OCI-M2 (cell line): ENCODE data around the gene SLC37A1.
"Not testable (repeated sequence)": the region's sequence is repeated elsewhere in the genome, so short reads cannot be mapped to it uniquely, and the experiment has no call there.

Experiments
- DNase-seq: peaks from one replicate; lab custom pipeline; 2025; ENCODE audit not compliant: unreplicated experiment; lab: John Stamatoyannopoulos, UW

The SLC37A1 gene

GRCh38 chr21:42614396-42614795 lies 100.7 kb downstream of the SLC37A1 start:
- DNase-seq, result no peak

GRCh38 chr21:42614811-42615351 lies 101.2 kb downstream of the SLC37A1 start:
- DNase-seq, result no peak

- not testable (repeated sequence) for DNase-seq
Observed at GRCh38 chr21:42615377-42615776, 101.7 kb downstream of the SLC37A1 start.

GRCh38 chr21:42615924-42616323 lies 102.3 kb downstream of the SLC37A1 start:
- DNase-seq, result no peak

- no peak for DNase-seq
Observed at GRCh38 chr21:42616446-42616845, 102.8 kb downstream of the SLC37A1 start.

- no peak for DNase-seq
Observed at GRCh38 chr21:42616941-42617340, 103.3 kb downstream of the SLC37A1 start.

- no peak for DNase-seq
Observed at GRCh38 chr21:42617486-42617885, 103.8 kb downstream of the SLC37A1 start.

- no peak for DNase-seq
Observed at GRCh38 chr21:42618707-42619102, 105.1 kb downstream of the SLC37A1 start.

GRCh38 chr21:42619166-42619565 lies 105.5 kb downstream of the SLC37A1 start:
- no peak for DNase-seq

GRCh38 chr21:42619841-42620240 lies 106.2 kb downstream of the SLC37A1 start:
- DNase-seq, result no peak

- DNase-seq, result no peak
Observed at GRCh38 chr21:42621166-42621818, 107.6 kb downstream of the SLC37A1 start.

GRCh38 chr21:42621819-42622177 lies 108.1 kb downstream of the SLC37A1 start:
- DNase-seq, result no peak

- DNase-seq, result no peak
Observed at GRCh38 chr21:42622284-42622683, 108.6 kb downstream of the SLC37A1 start.

- no peak for DNase-seq
Observed at GRCh38 chr21:42623694-42624093, 110.0 kb downstream of the SLC37A1 start.

GRCh38 chr21:42624095-42624790 lies 110.6 kb downstream of the SLC37A1 start:
- no peak for DNase-seq

- DNase-seq, result no peak
Observed at GRCh38 chr21:42624936-42625335, 111.3 kb downstream of the SLC37A1 start.

GRCh38 chr21:42626171-42626570 lies 112.5 kb downstream of the SLC37A1 start:
- DNase-seq, result no peak

GRCh38 chr21:42627527-42628289 lies 114.1 kb downstream of the SLC37A1 start:
- no peak for DNase-seq

GRCh38 chr21:42628466-42629061 lies 114.9 kb downstream of the SLC37A1 start:
- not testable (repeated sequence) for DNase-seq

GRCh38 chr21:42629933-42630589 lies 116.4 kb downstream of the SLC37A1 start:
- DNase-seq, result no peak

- no peak for DNase-seq
Observed at GRCh38 chr21:42630626-42631025, 117.0 kb downstream of the SLC37A1 start.
